Measurements from ENCODE around the gene EFEMP1. TPM values are rescaled to one million over a fixed set of nuclear protein-coding genes. Genes with fewer than 3 reads are reported as not detected.

The EFEMP1 gene
- total and polyA plus RNA-seq, 9 of the 15 experiments (the other 6 are each of a cell fraction or from before 2014, with no cell fraction given) = 0.05 to 6.2 (median 0.22) TPM

DNA sequence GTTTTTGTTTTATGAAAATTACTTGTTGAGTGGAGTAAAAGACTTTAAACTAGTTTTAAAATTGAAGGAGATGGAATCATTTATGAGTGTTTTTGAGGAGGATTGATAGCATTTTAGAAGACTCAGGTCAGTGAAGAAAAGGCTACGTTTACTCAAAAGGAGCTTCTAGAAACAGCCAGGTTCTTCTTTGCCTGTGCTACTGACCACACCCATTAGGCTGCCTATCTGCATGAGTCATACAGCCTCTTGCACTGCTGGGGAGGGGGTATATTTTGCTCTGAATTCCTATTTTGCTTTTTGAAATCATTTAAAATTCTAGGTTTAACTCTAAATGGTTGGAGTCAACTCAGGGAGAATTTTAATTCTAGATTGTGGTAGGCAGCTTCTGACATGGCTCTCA lies 22.3 kb downstream of the EFEMP1 start (continued):
- TF ChIP-seq, protein P1, sequence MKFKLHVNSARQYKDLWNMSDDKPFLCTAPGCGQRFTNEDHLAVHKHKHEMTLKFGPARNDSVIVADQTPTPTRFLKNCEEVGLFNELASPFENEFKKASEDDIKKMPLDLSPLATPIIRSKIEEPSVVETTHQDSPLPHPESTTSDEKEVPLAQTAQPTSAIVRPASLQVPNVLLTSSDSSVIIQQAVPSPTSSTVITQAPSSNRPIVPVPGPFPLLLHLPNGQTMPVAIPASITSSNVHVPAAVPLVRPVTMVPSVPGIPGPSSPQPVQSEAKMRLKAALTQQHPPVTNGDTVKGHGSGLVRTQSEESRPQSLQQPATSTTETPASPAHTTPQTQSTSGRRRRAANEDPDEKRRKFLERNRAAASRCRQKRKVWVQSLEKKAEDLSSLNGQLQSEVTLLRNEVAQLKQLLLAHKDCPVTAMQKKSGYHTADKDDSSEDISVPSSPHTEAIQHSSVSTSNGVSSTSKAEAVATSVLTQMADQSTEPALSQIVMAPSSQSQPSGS (CRISPR knock-in tag; IDR thresholded peaks at IDR 0.05) = no peak
- no peak for TF ChIP-seq SLC30A9 (CRISPR knock-in tag; IDR thresholded peaks at IDR 0.05)
- TF ChIP-seq L3MBTL2 (IDR thresholded peaks at IDR 0.05) = no peak
- peak; percentile 20; the same call in 1 of the 2 replicates for TF ChIP-seq NFE2 (IDR thresholded peaks at IDR 0.05; ENCODE audit: low read depth)
- peak; percentile 95 for TF ChIP-seq JUND (IDR thresholded peaks at IDR 0.05; ENCODE audit: borderline replicate concordance, low read depth, low read length)
- peak; percentile 97 for TF ChIP-seq JUND (tag; IDR thresholded peaks at IDR 0.05; ENCODE audit: borderline replicate concordance, low read depth, low read length)
- TF ChIP-seq MEF2D (tag; conservative IDR thresholded peaks at IDR 0.05; ENCODE audit: low read depth) = no peak
- TF ChIP-seq, protein P2, sequence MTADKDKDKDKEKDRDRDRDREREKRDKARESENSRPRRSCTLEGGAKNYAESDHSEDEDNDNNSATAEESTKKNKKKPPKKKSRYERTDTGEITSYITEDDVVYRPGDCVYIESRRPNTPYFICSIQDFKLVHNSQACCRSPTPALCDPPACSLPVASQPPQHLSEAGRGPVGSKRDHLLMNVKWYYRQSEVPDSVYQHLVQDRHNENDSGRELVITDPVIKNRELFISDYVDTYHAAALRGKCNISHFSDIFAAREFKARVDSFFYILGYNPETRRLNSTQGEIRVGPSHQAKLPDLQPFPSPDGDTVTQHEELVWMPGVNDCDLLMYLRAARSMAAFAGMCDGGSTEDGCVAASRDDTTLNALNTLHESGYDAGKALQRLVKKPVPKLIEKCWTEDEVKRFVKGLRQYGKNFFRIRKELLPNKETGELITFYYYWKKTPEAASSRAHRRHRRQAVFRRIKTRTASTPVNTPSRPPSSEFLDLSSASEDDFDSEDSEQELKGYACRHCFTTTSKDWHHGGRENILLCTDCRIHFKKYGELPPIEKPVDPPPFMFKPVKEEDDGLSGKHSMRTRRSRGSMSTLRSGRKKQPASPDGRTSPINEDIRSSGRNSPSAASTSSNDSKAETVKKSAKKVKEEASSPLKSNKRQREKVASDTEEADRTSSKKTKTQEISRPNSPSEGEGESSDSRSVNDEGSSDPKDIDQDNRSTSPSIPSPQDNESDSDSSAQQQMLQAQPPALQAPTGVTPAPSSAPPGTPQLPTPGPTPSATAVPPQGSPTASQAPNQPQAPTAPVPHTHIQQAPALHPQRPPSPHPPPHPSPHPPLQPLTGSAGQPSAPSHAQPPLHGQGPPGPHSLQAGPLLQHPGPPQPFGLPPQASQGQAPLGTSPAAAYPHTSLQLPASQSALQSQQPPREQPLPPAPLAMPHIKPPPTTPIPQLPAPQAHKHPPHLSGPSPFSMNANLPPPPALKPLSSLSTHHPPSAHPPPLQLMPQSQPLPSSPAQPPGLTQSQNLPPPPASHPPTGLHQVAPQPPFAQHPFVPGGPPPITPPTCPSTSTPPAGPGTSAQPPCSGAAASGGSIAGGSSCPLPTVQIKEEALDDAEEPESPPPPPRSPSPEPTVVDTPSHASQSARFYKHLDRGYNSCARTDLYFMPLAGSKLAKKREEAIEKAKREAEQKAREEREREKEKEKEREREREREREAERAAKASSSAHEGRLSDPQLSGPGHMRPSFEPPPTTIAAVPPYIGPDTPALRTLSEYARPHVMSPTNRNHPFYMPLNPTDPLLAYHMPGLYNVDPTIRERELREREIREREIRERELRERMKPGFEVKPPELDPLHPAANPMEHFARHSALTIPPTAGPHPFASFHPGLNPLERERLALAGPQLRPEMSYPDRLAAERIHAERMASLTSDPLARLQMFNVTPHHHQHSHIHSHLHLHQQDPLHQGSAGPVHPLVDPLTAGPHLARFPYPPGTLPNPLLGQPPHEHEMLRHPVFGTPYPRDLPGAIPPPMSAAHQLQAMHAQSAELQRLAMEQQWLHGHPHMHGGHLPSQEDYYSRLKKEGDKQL (CRISPR knock-in tag; IDR thresholded peaks at IDR 0.05; ENCODE audit: borderline replicate concordance) = no peak
- no peak for TF ChIP-seq CBX5 (IDR thresholded peaks at IDR 0.05; ENCODE audit: borderline replicate concordance, low read depth)
- TF ChIP-seq ZNF76 (CRISPR knock-in tag; IDR thresholded peaks at IDR 0.05; ENCODE audit: borderline replicate concordance) = no peak
- TF ChIP-seq ZNF444 (CRISPR knock-in tag; IDR thresholded peaks at IDR 0.05) = no peak
- TF ChIP-seq BRCA1 (IDR thresholded peaks at IDR 0.05) = no peak
- TF ChIP-seq BRCA1 (CRISPR knock-in tag; IDR thresholded peaks at IDR 0.05) = no peak
- no peak for TF ChIP-seq CHCHD3 (CRISPR knock-in tag; IDR thresholded peaks at IDR 0.05)
- TF ChIP-seq ZNF239 (CRISPR knock-in tag; IDR thresholded peaks at IDR 0.05) = no peak
- no peak for TF ChIP-seq SIN3A (IDR thresholded peaks at IDR 0.05; ENCODE audit: borderline replicate concordance in 2 of 2, control insufficient read depth in 1 of 2, low read depth in 2 of 2, low read length in 2 of 2)
- peak; percentile 44; the same call in 1 of the 2 replicates for TF ChIP-seq EP300 (IDR thresholded peaks at IDR 0.05; ENCODE audit: low read length)
- TF ChIP-seq, protein P3, sequence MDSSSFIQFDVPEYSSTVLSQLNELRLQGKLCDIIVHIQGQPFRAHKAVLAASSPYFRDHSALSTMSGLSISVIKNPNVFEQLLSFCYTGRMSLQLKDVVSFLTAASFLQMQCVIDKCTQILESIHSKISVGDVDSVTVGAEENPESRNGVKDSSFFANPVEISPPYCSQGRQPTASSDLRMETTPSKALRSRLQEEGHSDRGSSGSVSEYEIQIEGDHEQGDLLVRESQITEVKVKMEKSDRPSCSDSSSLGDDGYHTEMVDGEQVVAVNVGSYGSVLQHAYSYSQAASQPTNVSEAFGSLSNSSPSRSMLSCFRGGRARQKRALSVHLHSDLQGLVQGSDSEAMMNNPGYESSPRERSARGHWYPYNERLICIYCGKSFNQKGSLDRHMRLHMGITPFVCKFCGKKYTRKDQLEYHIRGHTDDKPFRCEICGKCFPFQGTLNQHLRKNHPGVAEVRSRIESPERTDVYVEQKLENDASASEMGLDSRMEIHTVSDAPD (CRISPR knock-in tag; IDR thresholded peaks at IDR 0.05) = no peak
- TF ChIP-seq ELF2 (CRISPR knock-in tag; IDR thresholded peaks at IDR 0.05) = no peak
- TF ChIP-seq ZNF764 (CRISPR knock-in tag; IDR thresholded peaks at IDR 0.05; ENCODE audit: low read depth) = no peak
- TF ChIP-seq SIX5 (IDR thresholded peaks at IDR 0.05; ENCODE audit: borderline replicate concordance in 1 of 2, insufficient read depth in 1 of 2, low read depth in 1 of 2, low read length in 2 of 2) = no peak
- TF ChIP-seq, protein P4, sequence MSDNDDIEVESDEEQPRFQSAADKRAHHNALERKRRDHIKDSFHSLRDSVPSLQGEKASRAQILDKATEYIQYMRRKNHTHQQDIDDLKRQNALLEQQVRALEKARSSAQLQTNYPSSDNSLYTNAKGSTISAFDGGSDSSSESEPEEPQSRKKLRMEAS (CRISPR knock-in tag; IDR thresholded peaks at IDR 0.05) = no peak
- no peak for TF ChIP-seq ZNF224 (CRISPR knock-in tag; IDR thresholded peaks at IDR 0.05)

Measured in K562 (cell line).